Keratinocyte (primary cell): ENCODE data around the gene RELCH. TPM values are rescaled to one million over a fixed set of nuclear protein-coding genes. Genes with fewer than 3 reads are reported as not detected.

Experiments
- DNase-seq: peaks from one replicate; pipeline ENCODE4 v3.0.0-alpha.2; 2011; ENCODE audit warnings: low read depth, missing footprints, low spot score
- FAIRE-seq: peaks from 2 replicates; lab custom pipeline; 2011; peaks lifted over from hg19 to GRCh38; lab: Jason Lieb, UNC
- H2AFZ ChIP-seq: 2 replicates; pipeline ENCODE4 v1.6.0; 2012; ENCODE audit warnings: low read length, control low read depth, inconsistent platforms; ENCODE audit not compliant: control insufficient read depth
- H3K27ac ChIP-seq: 2 replicates; pipeline ENCODE4 v1.5.1; 2011; ENCODE audit warnings: low read length; ENCODE audit not compliant: control insufficient read depth, insufficient read depth
- H3K27me3 ChIP-seq: 3 replicates; pipeline ENCODE4 v1.6.0; 2011; ENCODE audit warnings: low read length; ENCODE audit not compliant: control insufficient read depth, insufficient read depth; ENCODE audit errors: extremely low read depth
- H3K36me3 ChIP-seq, 2 experiments: 2 replicates in 1 of 2; 3 replicates in 1 of 2; pipeline ENCODE4 v1.5.1; 2011; ENCODE audit warnings: low read length in 2 of 2, mild to moderate bottlenecking in 1 of 2; ENCODE audit not compliant: control insufficient read depth in 2 of 2, insufficient read depth in 2 of 2; ENCODE audit errors: extremely low read depth in 1 of 2
- H3K4me1 ChIP-seq: 3 replicates; pipeline ENCODE4 v1.5.1; 2011; ENCODE audit warnings: low read length; ENCODE audit not compliant: control insufficient read depth, insufficient read depth; ENCODE audit errors: extremely low read depth
- H3K4me2 ChIP-seq: 3 replicates; pipeline ENCODE4 v1.6.0; 2011; ENCODE audit warnings: low read depth, low read length; ENCODE audit not compliant: control insufficient read depth, insufficient read depth; ENCODE audit errors: extremely low read depth
- H3K4me3 ChIP-seq, 3 experiments: fragments of 200-600 bp in 1 of 3; sonication (generic) in 1 of 3; 2 replicates in 2 of 3; 3 replicates in 1 of 3; pipeline ENCODE4 v1.5.1; 2011 to 2016; ENCODE audit warnings: low read length in 3 of 3, mild to moderate bottlenecking in 3 of 3, control low read depth in 2 of 3, inconsistent platforms in 1 of 3, low read depth in 1 of 3, mixed read lengths in 1 of 3, mixed run types in 1 of 3, moderate library complexity in 1 of 3; ENCODE audit not compliant: control insufficient read depth in 2 of 3, insufficient read depth in 2 of 3; ENCODE audit errors: extremely low read depth in 1 of 3
- H3K79me2 ChIP-seq: 2 replicates; pipeline ENCODE4 v1.6.0; 2012; ENCODE audit warnings: low read length; ENCODE audit not compliant: control insufficient read depth, insufficient read depth
- H3K9ac ChIP-seq: 3 replicates; pipeline ENCODE4 v1.6.0; 2011; ENCODE audit warnings: low read length; ENCODE audit not compliant: control insufficient read depth, insufficient read depth; ENCODE audit errors: extremely low read depth
- H3K9me1 ChIP-seq: 3 replicates; pipeline ENCODE4 v1.6.0; 2011; ENCODE audit warnings: low read length; ENCODE audit not compliant: control insufficient read depth, insufficient read depth; ENCODE audit errors: extremely low read depth
- H3K9me3 ChIP-seq: 2 replicates; pipeline ENCODE4 v1.5.1; 2012; ENCODE audit warnings: low read depth, low read length; ENCODE audit not compliant: control insufficient read depth
- H4K20me1 ChIP-seq: 3 replicates; pipeline ENCODE4 v1.6.0; 2011; ENCODE audit warnings: low read length; ENCODE audit not compliant: control insufficient read depth, insufficient read depth; ENCODE audit errors: extremely low read depth
- EZH2 ChIP-seq: IDR thresholded peaks from one replicate; pipeline ENCODE4 v1.6.1; 2012; ENCODE audit warnings: inconsistent platforms, mild to moderate bottlenecking, low read length, moderate library complexity
- dilution Hi-C: fragments of 300-500 bp; cut with MboI; formaldehyde crosslinking; loops from one replicate; pipeline ENCODE4 v1.7.0; 2020; ENCODE audit warnings: low sequenced_read_pairs; ENCODE audit not compliant: extremely low pct_ligation_motif_present
- polyA plus RNA-seq, 5 experiments: library from polyadenylated mRNA; depleted of rRNA in 3 of 5; stranded (reverse) in 3 of 5; stranded (forward) in 1 of 5; unstranded in 1 of 5; fragments of >200 nt; gene quantifications; 1 replicate in 1 of 5; 2 replicates in 3 of 5; 3 replicates in 1 of 5; pipeline versions ENCODE4 v1.2.1 to v1.2.3, GENCODE V29; 2011 to 2012; ENCODE audit warnings: missing spikeins in 2 of 5, low read depth in 1 of 5, low replicate concordance in 1 of 5
- TF ChIP-seq, protein P1 (sequence below), 3 experiments: IDR thresholded peaks in 1 of 3; conservative IDR thresholded peaks in 1 of 3; optimal IDR thresholded peaks in 1 of 3; 2 replicates in 2 of 3; 3 replicates in 1 of 3; pipeline versions ENCODE3 to v1.5.1; 2011; ENCODE audit warnings: low read length in 3 of 3, mild to moderate bottlenecking in 3 of 3, moderate library complexity in 2 of 3, control low read depth in 1 of 3, inconsistent platforms in 1 of 3; ENCODE audit not compliant: insufficient read depth in 2 of 3; ENCODE audit errors: extremely low read depth in 1 of 3

The RELCH gene
- polyA plus RNA-seq, 1 donor (not counting 4 experiments of a cell fraction or from before 2014, with no cell fraction given) = 21.8 TPM

DNA sequence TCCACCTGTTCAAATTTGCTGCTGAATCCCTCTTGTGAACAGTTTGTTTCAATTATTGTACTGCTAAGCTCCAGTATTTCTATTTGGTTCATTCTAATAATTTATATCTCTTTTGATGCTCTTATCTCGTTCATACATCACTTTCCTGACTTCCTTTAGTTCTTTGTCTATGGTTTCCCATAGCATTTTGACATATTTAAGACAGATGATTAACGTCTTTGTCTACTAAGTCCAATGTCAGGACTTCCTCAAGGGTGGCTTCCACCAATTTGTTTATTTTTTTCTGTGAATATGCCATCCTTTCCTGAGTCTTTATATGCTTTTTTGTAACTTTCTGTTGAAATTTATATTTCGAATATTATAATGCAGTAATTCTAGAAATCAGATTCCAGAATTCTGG lies 9.8 kb upstream of the RELCH start:
- dilution Hi-C loops = no loop called here
- Histone ChIP-seq H4K20me1 (no peaks in the 10 kb centered on the region), H2AFZ (no peak overlapping the region), H3K4me2 (no peak overlapping the region), H3K4me3 (no peak overlapping the region), H3K9me3 (no peaks in the 10 kb centered on the region), H3K4me1 (no peaks in the 10 kb centered on the region), H3K27me3 (no peaks in the 10 kb centered on the region), H3K9me1 (no peaks in the 10 kb centered on the region), H3K27ac (no peak overlapping the region), H3K79me2 (peaks cover 2% of the 10 kb centered on the region), H3K36me3 (no peaks in the 10 kb centered on the region), H3K9ac (no peak overlapping the region)
- FAIRE-seq (no peak), DNase-seq (no peak)
- TF ChIP-seq EZH2 = no peak
- TF ChIP-seq, protein P1, sequence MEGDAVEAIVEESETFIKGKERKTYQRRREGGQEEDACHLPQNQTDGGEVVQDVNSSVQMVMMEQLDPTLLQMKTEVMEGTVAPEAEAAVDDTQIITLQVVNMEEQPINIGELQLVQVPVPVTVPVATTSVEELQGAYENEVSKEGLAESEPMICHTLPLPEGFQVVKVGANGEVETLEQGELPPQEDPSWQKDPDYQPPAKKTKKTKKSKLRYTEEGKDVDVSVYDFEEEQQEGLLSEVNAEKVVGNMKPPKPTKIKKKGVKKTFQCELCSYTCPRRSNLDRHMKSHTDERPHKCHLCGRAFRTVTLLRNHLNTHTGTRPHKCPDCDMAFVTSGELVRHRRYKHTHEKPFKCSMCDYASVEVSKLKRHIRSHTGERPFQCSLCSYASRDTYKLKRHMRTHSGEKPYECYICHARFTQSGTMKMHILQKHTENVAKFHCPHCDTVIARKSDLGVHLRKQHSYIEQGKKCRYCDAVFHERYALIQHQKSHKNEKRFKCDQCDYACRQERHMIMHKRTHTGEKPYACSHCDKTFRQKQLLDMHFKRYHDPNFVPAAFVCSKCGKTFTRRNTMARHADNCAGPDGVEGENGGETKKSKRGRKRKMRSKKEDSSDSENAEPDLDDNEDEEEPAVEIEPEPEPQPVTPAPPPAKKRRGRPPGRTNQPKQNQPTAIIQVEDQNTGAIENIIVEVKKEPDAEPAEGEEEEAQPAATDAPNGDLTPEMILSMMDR (optimal IDR thresholded peaks at IDR 0.05 in 1 of 3, IDR thresholded peaks at IDR 0.05 in 1 of 3, conservative IDR thresholded peaks at IDR 0.05 in 1 of 3; ENCODE audit: extremely low read depth in 1 of 3, insufficient read depth in 2 of 3, low read length in 3 of 3) = no peak

DNA sequence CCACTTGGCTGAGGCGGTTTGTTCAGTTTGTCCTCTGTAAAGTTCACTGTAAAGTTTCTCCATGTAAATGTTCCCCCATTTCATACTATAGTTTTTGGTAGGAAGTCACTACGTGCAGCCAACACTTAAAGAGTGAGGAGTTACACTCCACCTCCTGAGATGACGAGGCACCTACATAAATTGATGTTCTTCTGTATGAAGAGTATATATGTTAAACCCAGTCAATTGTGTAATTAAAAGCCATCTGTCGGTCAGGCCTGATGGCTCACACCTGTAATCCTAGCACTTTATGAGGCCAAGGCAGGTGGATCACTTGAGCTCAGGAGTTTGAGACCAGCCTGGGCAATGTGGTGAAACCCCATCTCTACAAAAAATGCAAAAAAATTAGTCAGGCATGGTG lies 7.8 kb upstream of the RELCH start:
- Histone ChIP-seq H3K9ac (no peak overlapping the region), H2AFZ (no peak overlapping the region), H3K4me2 (no peak overlapping the region), H3K9me3 (no peaks in the 10 kb centered on the region), H3K36me3 (no peaks in the 10 kb centered on the region), H3K4me1 (no peaks in the 10 kb centered on the region), H3K9me1 (no peaks in the 10 kb centered on the region), H3K27ac (no peak overlapping the region), H3K27me3 (no peaks in the 10 kb centered on the region), H3K4me3 (no peak overlapping the region), H4K20me1 (no peaks in the 10 kb centered on the region), H3K79me2 (peaks cover 6% of the 10 kb centered on the region)
- no peak for TF ChIP-seq EZH2
- TF ChIP-seq, protein P1 (optimal IDR thresholded peaks at IDR 0.05 in 1 of 3, IDR thresholded peaks at IDR 0.05 in 1 of 3, conservative IDR thresholded peaks at IDR 0.05 in 1 of 3; ENCODE audit: extremely low read depth in 1 of 3, insufficient read depth in 2 of 3, low read length in 3 of 3) = no peak
- DNase-seq (no peak), FAIRE-seq (no peak)
- dilution Hi-C loops = no loop called here
